22Rv1 (cell line): ENCODE data around the gene F13A1.

Experiments used
- H3K27ac ChIP-seq: fragments of 450-650 bp; 2 replicates; pipeline ENCODE4 v1.5.1; 2017
- CTCF ChIP-seq: fragments of 450-650 bp; IDR thresholded peaks from 2 replicates; pipeline ENCODE4 v1.5.1; 2017; ENCODE audit warnings: mild to moderate bottlenecking
- ZFX ChIP-seq: fragments of 450-650 bp; IDR thresholded peaks from 2 replicates; pipeline ENCODE4 v1.6.1; 2017; ENCODE audit warnings: antibody characterized with exemption, borderline replicate concordance

F13A1 gene

DNA sequence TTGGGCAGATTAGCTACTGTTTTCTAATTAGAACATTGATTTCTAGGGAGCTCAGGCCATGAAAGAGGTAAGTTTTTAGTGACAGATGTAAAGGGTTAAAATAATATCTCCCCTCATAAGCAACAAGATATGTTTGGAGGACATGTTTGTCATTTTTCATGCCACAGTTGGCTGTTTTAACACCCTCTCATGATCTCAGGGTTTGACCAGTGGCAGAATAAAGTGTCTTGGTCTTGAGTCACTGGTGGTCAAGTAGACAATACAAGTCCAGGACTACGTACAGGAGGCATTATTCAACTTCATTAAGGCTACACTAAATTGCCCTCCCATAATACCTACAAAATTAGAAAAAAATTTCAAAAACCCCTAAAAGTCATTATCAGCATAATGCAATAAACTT lies 92.6 kb downstream of the F13A1 start:
- TF ChIP-seq CTCF (no peak), ZFX (no peak)
- no peak overlapping the region for H3K27ac ChIP-seq

DNA sequence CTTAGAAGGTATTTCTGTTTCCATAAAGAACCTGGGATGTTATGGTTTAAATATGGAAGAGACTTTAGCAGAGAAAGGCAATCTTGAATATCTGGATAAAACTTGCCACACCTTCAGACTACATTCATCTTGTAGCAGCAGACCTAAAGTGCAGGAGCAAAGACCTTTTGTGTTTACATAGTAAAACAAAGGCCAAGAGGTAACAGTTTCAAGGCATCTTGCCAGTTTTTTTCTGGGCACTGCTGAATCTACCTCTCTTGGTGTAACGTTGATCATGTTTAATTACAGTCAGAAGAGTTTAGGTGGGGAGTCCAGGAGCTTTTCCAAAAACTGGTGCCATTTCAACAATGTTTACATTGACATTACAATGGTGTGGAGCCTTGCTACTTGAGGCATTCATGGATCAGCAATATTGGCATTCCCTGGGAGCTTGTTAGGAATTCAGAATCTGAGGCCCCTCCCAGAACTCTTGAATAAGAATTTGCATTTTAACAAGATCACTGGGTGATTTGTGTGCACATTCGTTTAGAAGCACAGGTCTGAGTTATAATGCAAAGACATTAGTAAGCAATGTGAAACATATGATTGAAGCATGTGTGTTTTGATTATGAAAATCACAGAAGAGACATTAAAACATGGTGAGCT lies 94.5 kb downstream of the F13A1 start:
- no peak overlapping the region for H3K27ac ChIP-seq
- TF ChIP-seq ZFX (no peak), CTCF (no peak)

DNA sequence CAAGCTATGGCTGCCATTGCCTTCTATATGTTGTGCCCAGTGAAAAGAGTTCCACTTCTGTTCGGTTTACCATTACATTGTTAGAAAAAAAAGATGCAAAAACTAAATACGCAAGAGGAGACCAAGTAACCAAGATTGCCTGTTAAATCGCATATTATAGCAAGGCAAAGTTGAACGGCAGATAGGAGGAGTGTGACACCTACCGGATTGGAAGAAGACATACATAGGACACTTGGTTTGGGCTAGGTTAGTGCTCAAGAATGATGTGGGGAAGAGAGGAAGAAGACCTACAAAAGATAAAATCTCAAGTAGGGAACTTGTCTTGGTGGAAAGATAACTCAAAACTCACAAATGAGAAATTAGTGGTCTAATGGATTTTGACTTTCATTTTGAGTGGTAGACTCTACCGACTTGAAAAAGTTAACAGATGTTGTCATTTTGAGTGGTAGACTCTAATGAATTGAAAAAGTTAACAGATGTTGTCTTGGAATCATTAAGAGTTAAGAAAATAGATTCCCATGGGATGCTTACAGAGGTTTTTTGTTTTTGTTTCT lies 95.5 kb downstream of the F13A1 start:
- no peak overlapping the region for H3K27ac ChIP-seq

GRCh38 chr6:6221787-6222535 lies 98.5 kb downstream of the F13A1 start:
- no peak overlapping the region for H3K27ac ChIP-seq
- TF ChIP-seq ZFX = no peak
- TF ChIP-seq CTCF = peak; percentile 50

More for the DNA sequence above, 95.5 kb downstream of the F13A1 start:
- TF ChIP-seq ZFX = no peak
- peak; percentile 36 for TF ChIP-seq CTCF

- no peak overlapping the region for H3K27ac ChIP-seq
- TF ChIP-seq CTCF (peak; percentile 16; the same call in 1 of the 2 replicates), ZFX (no peak)
Measured at GRCh38 chr6:6220718-6221117, 99.7 kb downstream of the F13A1 start.

DNA sequence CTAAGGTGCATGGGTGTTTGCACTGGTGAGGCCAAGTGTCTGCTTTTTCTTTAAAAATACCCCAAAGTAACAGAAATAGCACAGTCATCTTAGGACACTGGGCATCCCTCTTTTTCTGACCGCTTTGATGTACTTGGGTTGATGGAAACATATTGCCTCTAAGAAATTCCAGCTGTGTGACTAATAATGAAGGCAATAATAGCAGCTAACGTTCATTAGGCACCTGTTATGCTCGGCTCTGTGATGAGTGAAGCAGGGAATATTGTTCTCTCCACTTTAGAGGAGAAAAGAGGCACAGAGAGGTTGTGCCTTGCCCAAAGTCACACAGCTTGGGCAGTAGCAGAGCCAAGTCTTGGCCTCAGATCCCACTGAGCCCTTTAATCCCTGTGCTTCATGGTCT lies 100.7 kb downstream of the F13A1 start:
- TF ChIP-seq ZFX (no peak), CTCF (no peak)
- no peak overlapping the region for H3K27ac ChIP-seq

GRCh38 chr6:6218759-6219085 lies 101.7 kb downstream of the F13A1 start:
- no peak overlapping the region for H3K27ac ChIP-seq
- no peak for TF ChIP-seq ZFX
- TF ChIP-seq CTCF = no peak
